ENCODE measurements around the gene ADGRB3.

Gene ADGRB3

GRCh38 chr6:68697394-68697793, 62.3 kb downstream of the ADGRB3 start:
- Histone ChIP-seq H3K9me3 (no peaks in the 10 kb centered on the region), H3K27me3 (no peaks in the 10 kb centered on the region), H3K4me3 (ENCODE audit: low read depth in 1 of 2, low read length in 1 of 2) (no peak overlapping the region), H3K36me3 (no peaks in the 10 kb centered on the region), H3K4me1 (ENCODE audit: control insufficient read depth in 1 of 2, insufficient read depth in 1 of 2, low read depth in 1 of 2, low read length in 1 of 2) (no peaks in the 10 kb centered on the region), H3K27ac (no peak overlapping the region)
- TF ChIP-seq CTCF (IDR thresholded peaks at IDR 0.05), result no peak

GRCh38 chr6:68701159-68701558, 66.1 kb downstream of the ADGRB3 start:
- Histone ChIP-seq H3K36me3 (no peaks in the 10 kb centered on the region), H3K4me3 (ENCODE audit: low read depth in 1 of 2, low read length in 1 of 2) (no peak overlapping the region), H3K27ac (no peak overlapping the region), H3K4me1 (ENCODE audit: control insufficient read depth in 1 of 2, insufficient read depth in 1 of 2, low read depth in 1 of 2, low read length in 1 of 2) (no peaks in the 10 kb centered on the region), H3K9me3 (no peaks in the 10 kb centered on the region), H3K27me3 (no peaks in the 10 kb centered on the region)
- no peak for TF ChIP-seq CTCF (IDR thresholded peaks at IDR 0.05)

GRCh38 chr6:68704485-68704884, 69.4 kb downstream of the ADGRB3 start:
- H3K27ac ChIP-seq, result no peak overlapping the region
- TF ChIP-seq CTCF (IDR thresholded peaks at IDR 0.05), result no peak
- no peaks in the 10 kb centered on the region for H3K9me3 ChIP-seq
- H3K36me3 ChIP-seq, result no peaks in the 10 kb centered on the region
- H3K27me3 ChIP-seq, result no peaks in the 10 kb centered on the region
- no peak overlapping the region for H3K4me3 ChIP-seq (ENCODE audit: low read depth in 1 of 2, low read length in 1 of 2)
- H3K4me1 ChIP-seq (ENCODE audit: control insufficient read depth in 1 of 2, insufficient read depth in 1 of 2, low read depth in 1 of 2, low read length in 1 of 2), result no peaks in the 10 kb centered on the region

GRCh38 chr6:68709091-68709490, 74.0 kb downstream of the ADGRB3 start:
- Histone ChIP-seq H3K4me1 (ENCODE audit: control insufficient read depth in 1 of 2, insufficient read depth in 1 of 2, low read depth in 1 of 2, low read length in 1 of 2) (no peaks in the 10 kb centered on the region), H3K27ac (no peak overlapping the region), H3K27me3 (no peaks in the 10 kb centered on the region), H3K4me3 (ENCODE audit: low read depth in 1 of 2, low read length in 1 of 2) (no peak overlapping the region), H3K9me3 (no peaks in the 10 kb centered on the region), H3K36me3 (no peaks in the 10 kb centered on the region)
- TF ChIP-seq CTCF (IDR thresholded peaks at IDR 0.05), result no peak

GRCh38 chr6:68709882-68710281, 74.8 kb downstream of the ADGRB3 start:
- no peaks in the 10 kb centered on the region for H3K27me3 ChIP-seq
- no peaks in the 10 kb centered on the region for H3K4me1 ChIP-seq (ENCODE audit: control insufficient read depth in 1 of 2, insufficient read depth in 1 of 2, low read depth in 1 of 2, low read length in 1 of 2)
- no peak overlapping the region for H3K27ac ChIP-seq
- H3K4me3 ChIP-seq (ENCODE audit: low read depth in 1 of 2, low read length in 1 of 2), result no peak overlapping the region
- no peak for TF ChIP-seq CTCF (IDR thresholded peaks at IDR 0.05)
- H3K9me3 ChIP-seq, result no peaks in the 10 kb centered on the region
- no peaks in the 10 kb centered on the region for H3K36me3 ChIP-seq

GRCh38 chr6:68710496-68710895, 75.4 kb downstream of the ADGRB3 start:
- TF ChIP-seq CTCF (IDR thresholded peaks at IDR 0.05), result no peak
- no peak overlapping the region for H3K4me3 ChIP-seq (ENCODE audit: low read depth in 1 of 2, low read length in 1 of 2)
- H3K27ac ChIP-seq, result no peak overlapping the region
- H3K9me3 ChIP-seq, result no peaks in the 10 kb centered on the region
- no peaks in the 10 kb centered on the region for H3K4me1 ChIP-seq (ENCODE audit: control insufficient read depth in 1 of 2, insufficient read depth in 1 of 2, low read depth in 1 of 2, low read length in 1 of 2)
- no peaks in the 10 kb centered on the region for H3K27me3 ChIP-seq
- no peaks in the 10 kb centered on the region for H3K36me3 ChIP-seq

Measured in neutrophil (primary cell).